GM19239 (cell line): ENCODE results near the gene MRPS15.

Experiments used
- DNase-seq: peaks from one replicate; pipeline ENCODE4 v3.0.0; 2011; ENCODE audit warnings: low spot score; ENCODE audit not compliant: insufficient read length
- FAIRE-seq: peaks from 2 replicates; lab custom pipeline; 2011; peaks lifted over from hg19 to GRCh38; lab: Jason Lieb, UNC

MRPS15 gene

GRCh38 chr1:36433102-36433501, 31.1 kb downstream of the MRPS15 start:
- DNase-seq (no peak), FAIRE-seq (no peak)

GRCh38 chr1:36432616-36433015, 31.6 kb downstream of the MRPS15 start:
- no peak for DNase-seq
- FAIRE-seq: peak; percentile 8

- DNase-seq: no peak
- no peak for FAIRE-seq
Measured at GRCh38 chr1:36425791-36426190, 38.4 kb downstream of the MRPS15 start.

GRCh38 chr1:36421649-36422048, 42.5 kb downstream of the MRPS15 start:
- FAIRE-seq: no peak
- DNase-seq: no peak

GRCh38 chr1:36420836-36421317, 43.3 kb downstream of the MRPS15 start:
- DNase-seq: peak; percentile 82
- FAIRE-seq: peak; percentile 95

- DNase-seq (no peak), FAIRE-seq (no peak)
Measured at GRCh38 chr1:36420409-36420808, 43.8 kb downstream of the MRPS15 start.

- no peak for FAIRE-seq
- no peak for DNase-seq
Measured at GRCh38 chr1:36419569-36419968, 44.6 kb downstream of the MRPS15 start.

GRCh38 chr1:36419140-36419539, 45.0 kb downstream of the MRPS15 start:
- no peak for FAIRE-seq

GRCh38 chr1:36417931-36418330, 46.3 kb downstream of the MRPS15 start:
- FAIRE-seq (no peak), DNase-seq (no peak)

More at GRCh38 chr1:36419140-36419539, 45.0 kb downstream of the MRPS15 start:
- no peak for DNase-seq

- no peak for FAIRE-seq
Measured at GRCh38 chr1:36415661-36416326, 48.4 kb downstream of the MRPS15 start.

GRCh38 chr1:36414384-36414783, 49.8 kb downstream of the MRPS15 start:
- no peak for FAIRE-seq
- no peak for DNase-seq

More at GRCh38 chr1:36415661-36416326, 48.4 kb downstream of the MRPS15 start:
- DNase-seq: no peak

GRCh38 chr1:36411674-36412648, 52.2 kb downstream of the MRPS15 start:
- FAIRE-seq (no peak), DNase-seq (no peak)

GRCh38 chr1:36408479-36408878, 55.7 kb downstream of the MRPS15 start:
- FAIRE-seq: no peak
- DNase-seq: no peak

- DNase-seq (no peak), FAIRE-seq (no peak)
Measured at GRCh38 chr1:36406440-36406839, 57.7 kb downstream of the MRPS15 start.
